A549 (cell line): Measurements from ENCODE around the gene PDPR. TPM values are rescaled to one million over a fixed set of nuclear protein-coding genes. Genes with fewer than 3 reads are reported as not detected.
A peak's percentile ranks its signal among the peaks of the same experiment; 100 is the strongest.

Source experiments
- ATAC-seq, 2 experiments: fragments of 200-7000 bp in 1 of 2; fragments of >200 bp in 1 of 2; cut with Nextera tagmentation in 1 of 2; cut with Tn5 transposase in 1 of 2; 3 replicates each; pipeline versions ENCODE4 v1.8.0 to v1.9.1; 2018 to 2020; ENCODE audit warnings: mild to moderate bottlenecking in 1 of 2, moderate library complexity in 1 of 2
- CTCF ChIA-PET: fragments of 300-600 bp; sonication (Branson Sonifier 250); formaldehyde crosslinking; extraction: SDS; loops from one replicate; lab custom pipeline; 2021; ENCODE audit warnings: antibody characterized with exemption, inconsistent platforms; lab: Yijun Ruan, JAX
- POLR2A ChIA-PET: fragments of 350-600 bp; formaldehyde crosslinking; extraction: SDS; loops from one replicate; lab custom pipeline; 2021; ENCODE audit warnings: antibody characterized with exemption, inconsistent platforms; lab: Yijun Ruan, JAX
- DNase-seq, 2 experiments: peaks; one replicate each; pipeline versions ENCODE4 v3.0.0 to v3.0.0-alpha.2; 2011 to 2016; ENCODE audit warnings: low read depth in 1 of 2, low spot score in 1 of 2
- FAIRE-seq: peaks from 2 replicates; lab custom pipeline; 2011; peaks lifted over from hg19 to GRCh38; lab: Jason Lieb, UNC
- H3K27ac ChIP-seq, 2 experiments: fragments of >200 bp; sonication (Bioruptor Twin); formaldehyde crosslinking; 3 replicates each; pipeline ENCODE4 v1.5.1; 2016 to 2017
- H3K4me1 ChIP-seq: fragments of >200 bp; sonication (Bioruptor Twin); formaldehyde crosslinking; 3 replicates; pipeline ENCODE4 v1.6.1; 2016
- H3K4me2 ChIP-seq: fragments of >200 bp; sonication (Bioruptor Twin); formaldehyde crosslinking; 3 replicates; pipeline ENCODE4 v1.6.1; 2016
- H3K4me3 ChIP-seq: fragments of >200 bp; sonication (Bioruptor Twin); formaldehyde crosslinking; 3 replicates; pipeline ENCODE4 v1.5.1; 2016
- H3K9me3 ChIP-seq: fragments of >200 bp; sonication (Bioruptor Twin); formaldehyde crosslinking; 3 replicates; pipeline ENCODE4 v1.6.1; 2016
- CBX2 ChIP-seq: fragments of 200-600 bp; sonication (generic); IDR thresholded peaks from 2 replicates; pipeline ENCODE4 v1.6.1; 2016; ENCODE audit warnings: low read depth, mild to moderate bottlenecking, borderline replicate concordance
- CBX8 ChIP-seq: fragments of 200-600 bp; sonication (generic); IDR thresholded peaks from 2 replicates; pipeline ENCODE4 v1.6.1; 2016
- EHMT2 ChIP-seq: fragments of 200-600 bp; sonication (generic); IDR thresholded peaks from 2 replicates; pipeline ENCODE4 v1.6.1; 2016; ENCODE audit warnings: antibody characterized with exemption, low read depth, mild to moderate bottlenecking, moderate library complexity
- ESRRA ChIP-seq: fragments of 150-350 bp; IDR thresholded peaks from 2 replicates; pipeline ENCODE4 v1.6.1; 2014; ENCODE audit warnings: mild to moderate bottlenecking, low read length, borderline replicate concordance
- FOXS1 ChIP-seq: fragments of 250-450 bp; sonication (Bioruptor Pico); IDR thresholded peaks from 2 replicates; pipeline ENCODE4 v1.5.0; 2020; ENCODE audit warnings: mild to moderate bottlenecking, moderate library complexity
- HES2 ChIP-seq: fragments of >200 bp; sonication (Bioruptor Twin); formaldehyde crosslinking; IDR thresholded peaks from 2 replicates; pipeline ENCODE4 v1.6.1; 2016
- HEYL ChIP-seq: fragments of 250-450 bp; sonication (Bioruptor Pico); IDR thresholded peaks from 2 replicates; pipeline ENCODE4 v1.8.0; 2021; ENCODE audit warnings: mild to moderate bottlenecking, moderate library complexity
- HOXB13 ChIP-seq: fragments of 250-450 bp; sonication (Bioruptor Pico); IDR thresholded peaks from 2 replicates; pipeline ENCODE4 v1.5.0; 2020; ENCODE audit warnings: low read depth, mild to moderate bottlenecking, moderate library complexity
- JUN ChIP-seq, 2 experiments: fragments of >200 bp; sonication (Bioruptor Twin); formaldehyde crosslinking; IDR thresholded peaks; 2 replicates in 1 of 2; 3 replicates in 1 of 2; pipeline ENCODE4 v1.6.1; 2016 to 2017
- KDM5A ChIP-seq: fragments of 200-600 bp; sonication (generic); IDR thresholded peaks from 2 replicates; pipeline ENCODE4 v1.6.1; 2016; ENCODE audit warnings: antibody characterized with exemption, mild to moderate bottlenecking
- MYC ChIP-seq: IDR thresholded peaks from 2 replicates; pipeline ENCODE4 v1.6.1; 2012; ENCODE audit warnings: mild to moderate bottlenecking, inconsistent platforms, low read length, improper control_type of control experiment, borderline replicate concordance
- NPAS2 ChIP-seq: fragments of 250-450 bp; sonication (Bioruptor Pico); IDR thresholded peaks from 2 replicates; pipeline ENCODE4 v1.8.0; 2022; ENCODE audit warnings: mild to moderate bottlenecking, moderate library complexity, borderline replicate concordance
- POLR2A ChIP-seq: IDR thresholded peaks from 2 replicates; pipeline ENCODE4 v1.6.1; 2012; ENCODE audit warnings: mild to moderate bottlenecking, low read length
- RAD21 ChIP-seq, 2 experiments: fragments of >200 bp in 1 of 2; sonication (Bioruptor Twin) in 1 of 2; formaldehyde crosslinking in 1 of 2; IDR thresholded peaks in 1 of 2; conservative IDR thresholded peaks in 1 of 2; 2 replicates in 1 of 2; 3 replicates in 1 of 2; pipeline ENCODE4 v1.6.1; 2012 to 2018; ENCODE audit warnings: inconsistent platforms in 1 of 2
- RCOR1 ChIP-seq: fragments of 150-350 bp; IDR thresholded peaks from 2 replicates; pipeline ENCODE4 v1.6.1; 2014; ENCODE audit warnings: antibody characterized with exemption, low read length, low read depth
- RFX5 ChIP-seq: fragments of 450-650 bp; IDR thresholded peaks from 2 replicates; pipeline ENCODE4 v1.7.1; 2014; ENCODE audit warnings: antibody characterized with exemption, mild to moderate bottlenecking, moderate library complexity
- SMC3 ChIP-seq: fragments of >200 bp; sonication (Bioruptor Twin); formaldehyde crosslinking; IDR thresholded peaks from 3 replicates; pipeline ENCODE4 v1.6.1; 2018; ENCODE audit warnings: inconsistent platforms
- TFCP2L1 ChIP-seq: fragments of 250-450 bp; sonication (Bioruptor Pico); IDR thresholded peaks from 2 replicates; pipeline ENCODE4 v1.5.0; 2021; ENCODE audit warnings: mild to moderate bottlenecking
- ZFP36 ChIP-seq: fragments of 450-650 bp; IDR thresholded peaks from 2 replicates; pipeline ENCODE4 v1.6.1; 2014; ENCODE audit warnings: borderline replicate concordance; ENCODE audit not compliant: partially characterized antibody
- ZNF302 ChIP-seq: fragments of 250-450 bp; sonication (Bioruptor Pico); IDR thresholded peaks from 2 replicates; pipeline ENCODE4 v1.9.0; 2021; ENCODE audit warnings: inconsistent platforms, mild to moderate bottlenecking, moderate library complexity
- ZSCAN20 ChIP-seq: fragments of 250-450 bp; sonication (Bioruptor Pico); IDR thresholded peaks from 2 replicates; pipeline ENCODE4 v1.8.0; 2022; ENCODE audit warnings: mild to moderate bottlenecking, moderate library complexity
- WGBS: methylation state at CpG from one replicate; pipeline ENCODE4 v1.1.6; 2017; ENCODE audit errors: missing lambda C conversion rate; 5-methylcytosine and 5-hydroxymethylcytosine counted together
- polyA plus RNA-seq, 4 experiments: library from polyadenylated mRNA; depleted of rRNA in 3 of 4; stranded (reverse); fragments of >200 nt; fragmentation: RNase III in 1 of 4; extraction: RNeasy Plus Mini Kit Qiagen cat#74134 plus additional on column Dnase treatment in 1 of 4; gene quantifications; 2 replicates in 3 of 4; 3 replicates in 1 of 4; pipeline ENCODE4 v1.2.3, GENCODE V29; 2011 to 2017
- TF ChIP-seq, protein P1 (sequence below): fragments of >200 bp; sonication (Bioruptor Twin); formaldehyde crosslinking; IDR thresholded peaks from 3 replicates; pipeline ENCODE4 v1.6.1; 2016
- TF ChIP-seq, protein P2 (sequence below): IDR thresholded peaks from 2 replicates; pipeline ENCODE4 v1.6.1; 2012

PDPR gene
- polyA plus RNA-seq, 2 of the 4 experiments (the other 2 are of a cell fraction): 13.7 to 25.6 TPM

GRCh38 chr16:70157105-70157476 lies 43.0 kb downstream of the PDPR start (continued):
- TF ChIP-seq ZFP36: no peak

DNA sequence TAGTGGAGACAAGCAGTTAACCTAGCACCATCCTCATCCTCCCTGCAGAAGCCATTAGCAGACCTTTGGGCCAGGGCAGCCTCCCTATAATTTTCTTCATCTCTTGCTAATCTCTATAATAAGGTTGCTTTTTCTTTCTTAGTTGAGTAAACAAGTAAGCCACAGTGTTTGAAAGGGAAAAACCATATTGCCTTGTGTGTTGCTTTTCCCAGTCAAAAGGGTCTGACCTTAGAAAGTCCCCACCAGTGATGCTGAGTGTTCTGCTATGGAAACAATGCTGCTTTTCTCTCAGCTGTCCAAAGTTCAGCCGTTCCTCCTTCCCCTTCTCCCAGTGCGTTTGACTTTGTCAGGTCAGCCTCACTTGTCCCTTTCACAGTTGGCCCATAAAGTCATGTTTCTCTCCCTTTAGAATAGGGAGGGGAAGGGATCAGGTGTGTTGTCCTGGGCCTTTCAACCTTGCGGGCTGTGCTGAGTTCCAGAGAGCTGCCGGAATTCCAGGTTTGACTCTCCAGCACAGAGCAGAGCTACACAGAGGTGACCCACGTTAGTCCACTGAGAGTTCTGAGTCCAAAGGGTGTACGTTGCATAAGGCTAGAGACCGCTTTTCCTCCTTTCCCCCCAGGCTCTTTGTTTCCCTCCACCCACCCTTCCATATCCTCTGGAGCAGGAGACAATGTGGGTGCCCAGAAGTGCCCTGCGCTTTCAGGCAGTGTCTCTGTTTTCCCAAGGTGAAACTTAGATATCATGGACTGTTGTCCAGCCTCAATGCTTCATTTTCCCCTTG lies 43.5 kb downstream of the PDPR start:
- FAIRE-seq: no peak
- Histone ChIP-seq H3K9me3 (no peaks in the 10 kb centered on the region), H3K4me2 (no peak overlapping the region), H3K4me3 (no peak overlapping the region), H3K27ac (no peak overlapping the region), H3K4me1 (peaks cover 13% of the 10 kb centered on the region)
- POLR2A ChIA-PET: no interaction called here
- ATAC-seq: no peak
- WGBS: 91% methylated on average over 8 of the region's 8 CpGs
- no peak for DNase-seq
- TF ChIP-seq NPAS2 (CRISPR knock-in tag): no peak
- TF ChIP-seq CBX2: no peak
- TF ChIP-seq RFX5: no peak
- no peak for TF ChIP-seq TFCP2L1 (CRISPR knock-in tag)
- TF ChIP-seq POLR2A: no peak
- TF ChIP-seq HES2: no peak
- TF ChIP-seq CBX8: no peak
- TF ChIP-seq RAD21 (conservative IDR thresholded peaks at IDR 0.05 in 1 of 2, IDR thresholded peaks at IDR 0.05 in 1 of 2): no peak
- TF ChIP-seq HEYL (CRISPR knock-in tag): no peak
- TF ChIP-seq ESRRA: no peak
- TF ChIP-seq EHMT2: no peak
- TF ChIP-seq ZSCAN20 (CRISPR knock-in tag): no peak
- TF ChIP-seq SMC3: no peak
- CTCF ChIA-PET: interaction anchor here (0.9 to 1.7 kb wide), 2 partner anchors 95 to 110 kb away, joined by 3 to 4 read pairs; partner anchors contain the start of gene EXOSC6

DNA sequence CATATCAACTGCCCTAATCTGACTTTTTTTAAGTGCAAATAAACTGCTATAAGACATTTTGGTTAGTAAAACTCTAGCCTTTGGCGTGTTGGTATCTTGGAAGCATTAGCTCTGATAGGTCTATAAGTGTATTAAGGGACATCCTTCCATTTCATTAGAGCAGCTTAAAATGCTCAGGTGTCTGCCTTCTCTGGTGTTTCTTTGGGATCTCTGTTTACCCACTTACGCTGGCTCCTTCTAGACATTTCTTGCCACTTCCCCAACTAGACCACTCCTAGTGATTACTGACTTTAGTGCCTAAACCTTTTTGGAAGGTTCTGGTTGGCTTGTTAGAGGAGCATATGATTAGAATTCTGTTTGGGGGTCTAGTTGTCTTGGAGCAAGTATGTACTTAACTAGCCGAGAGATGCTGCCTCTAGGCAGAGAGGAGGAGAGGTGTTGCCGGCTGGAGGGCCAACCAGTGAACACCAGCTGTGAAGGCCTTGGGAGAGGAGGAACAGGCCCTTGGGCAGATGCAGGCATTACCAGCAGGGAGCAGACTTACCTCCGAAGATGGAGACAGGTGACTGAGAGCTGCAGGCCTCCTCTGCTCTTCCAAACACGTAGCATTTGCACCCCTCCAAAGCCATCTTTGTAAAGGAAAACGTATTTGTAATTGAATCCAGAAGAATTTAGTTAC lies 44.3 kb downstream of the PDPR start:
- ChIA-PET POLR2A (no interaction called here), CTCF (interaction anchor here (0.9 to 1.7 kb wide), 4 partner anchors 23 to 109 kb away, joined by 3 to 4 read pairs (median 4); partner anchors contain the start of gene EXOSC6)
- Histone ChIP-seq H3K9me3 (no peaks in the 10 kb centered on the region), H3K4me2 (no peak overlapping the region), H3K4me3 (no peak overlapping the region)
- ATAC-seq: peak in 1 of 2 experiments; percentile 33; a peak in 3 of 6 replicates
- peak; percentile 12 to 46 for DNase-seq
- 79% methylated on average over 7 of the region's 7 CpGs for WGBS
- TF ChIP-seq, protein P1, sequence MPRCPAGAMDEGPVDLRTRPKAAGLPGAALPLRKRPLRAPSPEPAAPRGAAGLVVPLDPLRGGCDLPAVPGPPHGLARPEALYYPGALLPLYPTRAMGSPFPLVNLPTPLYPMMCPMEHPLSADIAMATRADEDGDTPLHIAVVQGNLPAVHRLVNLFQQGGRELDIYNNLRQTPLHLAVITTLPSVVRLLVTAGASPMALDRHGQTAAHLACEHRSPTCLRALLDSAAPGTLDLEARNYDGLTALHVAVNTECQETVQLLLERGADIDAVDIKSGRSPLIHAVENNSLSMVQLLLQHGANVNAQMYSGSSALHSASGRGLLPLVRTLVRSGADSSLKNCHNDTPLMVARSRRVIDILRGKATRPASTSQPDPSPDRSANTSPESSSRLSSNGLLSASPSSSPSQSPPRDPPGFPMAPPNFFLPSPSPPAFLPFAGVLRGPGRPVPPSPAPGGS: no peak
- TF ChIP-seq FOXS1 (CRISPR knock-in tag) (no peak), HOXB13 (no peak), RCOR1 (no peak), JUN (IDR thresholded peaks at IDR 0.05) (no peak), MYC (no peak), KDM5A (no peak), ZNF302 (CRISPR knock-in tag) (no peak)
- TF ChIP-seq, protein P2, sequence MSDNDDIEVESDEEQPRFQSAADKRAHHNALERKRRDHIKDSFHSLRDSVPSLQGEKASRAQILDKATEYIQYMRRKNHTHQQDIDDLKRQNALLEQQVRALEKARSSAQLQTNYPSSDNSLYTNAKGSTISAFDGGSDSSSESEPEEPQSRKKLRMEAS: no peak
- TF ChIP-seq, all 56 proteins: peak for 0
- no peak for FAIRE-seq
- H3K27ac ChIP-seq: no peak overlapping the region
- H3K4me1 ChIP-seq: peaks cover 16% of the 10 kb centered on the region
